HUES64 (cell line): ENCODE measurements around the gene LMX1B.

Experiments used
- H3K27ac ChIP-seq: 2 replicates; pipeline ENCODE4 v1.7.0; 2013; ENCODE audit warnings: low read depth, low read length, inconsistent platforms
- H3K27me3 ChIP-seq: 2 replicates; pipeline ENCODE4 v1.6.1; 2013; ENCODE audit warnings: mild to moderate bottlenecking, low read length; ENCODE audit not compliant: insufficient read depth
- H3K36me3 ChIP-seq: 2 replicates; pipeline ENCODE4 v1.6.1; 2013; ENCODE audit warnings: mild to moderate bottlenecking, low read length; ENCODE audit not compliant: insufficient read depth
- H3K4me1 ChIP-seq: 2 replicates; pipeline ENCODE4 v1.6.1; 2013; ENCODE audit warnings: mild to moderate bottlenecking, low read length, moderate library complexity; ENCODE audit not compliant: insufficient read depth
- H3K4me3 ChIP-seq: 2 replicates; pipeline ENCODE4 v1.5.1; 2013; ENCODE audit warnings: mild to moderate bottlenecking, low read length, moderate library complexity
- H3K9ac ChIP-seq: 2 replicates; pipeline ENCODE4 v1.6.1; 2013; ENCODE audit warnings: mild to moderate bottlenecking, low read depth, low read length
- H3K9me3 ChIP-seq: 2 replicates; pipeline ENCODE4 v1.6.1; 2013; ENCODE audit warnings: low read depth, low read length; ENCODE audit not compliant: insufficient read depth
- WGBS: fragments of 150-250, 120-280 bp; methylation state at CpG from one replicate; pipeline ENCODE4 v1.1.7; 2013; ENCODE audit warnings: missing lambda C conversion rate; 5-methylcytosine and 5-hydroxymethylcytosine counted together

The LMX1B gene

DNA sequence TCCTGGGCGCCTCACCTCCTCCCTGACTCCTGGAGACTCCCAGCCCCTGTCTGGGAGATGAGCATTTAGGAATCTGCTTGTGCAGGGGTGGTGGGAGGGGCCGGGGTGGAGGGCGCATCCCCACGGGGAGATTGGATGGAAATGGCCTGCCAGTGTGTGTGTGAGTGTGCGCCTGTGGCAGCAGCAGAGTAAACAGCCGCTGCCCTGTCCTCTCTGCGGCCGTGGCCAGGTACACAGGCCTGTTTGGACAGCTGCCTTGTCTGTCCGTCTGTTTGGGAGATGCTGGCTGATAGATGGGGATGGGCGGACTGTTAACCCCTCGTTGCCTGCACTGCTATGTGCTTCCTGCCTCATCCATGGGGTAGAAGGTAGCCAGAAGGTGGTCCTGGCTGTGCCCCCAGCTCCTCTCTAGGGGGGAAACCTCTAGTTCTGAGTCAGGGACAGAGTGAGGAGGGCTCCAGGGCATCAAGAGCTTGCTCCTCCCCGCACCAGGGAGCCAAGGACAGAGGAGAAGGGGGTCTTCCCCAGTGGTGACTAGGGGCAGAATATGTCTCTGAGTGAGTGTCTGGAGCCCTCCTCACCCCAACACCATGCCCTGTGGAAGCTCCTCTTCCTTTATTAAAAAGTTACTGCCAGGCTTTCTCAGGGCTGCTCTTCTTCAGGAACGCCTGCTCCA, 60.1 kb downstream of the LMX1B start:
- H3K9ac ChIP-seq, result no peak overlapping the region
- 18% methylated on average over 13 of the region's 13 CpGs for WGBS
- H3K27me3 ChIP-seq, result peaks cover 92% of the 10 kb centered on the region
- H3K36me3 ChIP-seq, result no peaks in the 10 kb centered on the region
- peaks cover 55% of the 10 kb centered on the region for H3K4me1 ChIP-seq
- no peaks in the 10 kb centered on the region for H3K9me3 ChIP-seq
- no peak overlapping the region for H3K27ac ChIP-seq
- no peak overlapping the region for H3K4me3 ChIP-seq

DNA sequence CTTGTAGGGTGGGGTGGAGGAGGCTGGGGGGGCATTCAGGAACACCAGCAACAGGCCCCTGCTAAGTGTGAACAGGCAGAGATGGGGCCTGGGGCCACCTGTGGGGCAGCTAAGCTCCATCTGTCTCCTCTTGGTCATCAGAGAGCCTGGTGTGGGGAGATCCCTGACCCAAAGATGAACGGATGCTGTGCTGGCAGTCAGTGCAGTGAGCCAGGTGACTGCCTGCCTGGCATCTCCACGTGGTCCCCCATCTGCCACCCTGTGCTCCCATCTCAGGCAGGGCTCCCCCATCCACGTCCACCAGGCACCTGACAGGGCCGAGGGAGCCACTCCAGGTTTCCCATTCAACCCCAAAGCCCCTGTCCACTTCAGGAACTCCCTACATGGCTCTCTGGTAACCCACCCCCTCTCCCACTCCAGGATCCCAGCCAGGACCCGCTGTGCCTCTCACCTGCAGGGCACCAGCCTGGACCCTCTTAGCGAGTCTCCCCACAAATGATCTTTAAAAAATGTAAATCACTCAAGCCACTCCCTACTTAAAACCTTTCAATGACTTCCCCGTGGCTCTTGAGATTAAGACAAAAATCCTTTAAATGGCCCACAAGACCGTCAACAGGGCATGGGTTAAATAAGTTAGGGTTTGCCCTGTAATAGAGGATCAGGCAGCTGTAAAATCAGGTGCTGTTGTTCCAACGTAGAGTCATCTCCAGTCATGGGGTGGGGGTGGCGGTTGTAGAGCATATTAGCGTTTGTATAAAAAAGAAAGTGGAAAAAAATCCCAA, 60.8 kb downstream of the LMX1B start:
- WGBS, result 11% methylated on average over 9 of the region's 11 CpGs
- Histone ChIP-seq H3K9me3 (no peaks in the 10 kb centered on the region), H3K4me1 (peaks cover 56% of the 10 kb centered on the region), H3K27me3 (peaks cover 93% of the 10 kb centered on the region), H3K9ac (no peak overlapping the region), H3K27ac (no peak overlapping the region), H3K36me3 (no peaks in the 10 kb centered on the region), H3K4me3 (peak overlapping the region; percentile 25; the same call in 1 of the 2 replicates)

DNA sequence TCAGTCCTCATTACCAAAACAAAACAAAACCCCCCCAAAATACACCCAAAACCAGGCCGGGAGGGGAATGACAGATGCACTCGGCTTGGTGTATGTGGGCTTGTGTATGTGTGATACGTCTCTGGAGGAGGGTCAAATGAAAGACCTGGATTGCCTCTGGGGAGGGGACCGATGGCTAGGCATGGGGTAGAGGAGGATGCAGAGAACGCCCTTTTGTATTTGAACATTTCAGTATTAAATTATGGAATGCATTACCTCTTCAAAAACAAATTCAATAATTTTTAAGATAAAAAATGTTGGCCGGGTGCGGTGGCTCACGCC, 61.4 kb downstream of the LMX1B start:
- H3K4me1 ChIP-seq, result peaks cover 56% of the 10 kb centered on the region
- H3K27me3 ChIP-seq, result peaks cover 94% of the 10 kb centered on the region
- 7% methylated on average over 7 of the region's 8 CpGs for WGBS

DNA sequence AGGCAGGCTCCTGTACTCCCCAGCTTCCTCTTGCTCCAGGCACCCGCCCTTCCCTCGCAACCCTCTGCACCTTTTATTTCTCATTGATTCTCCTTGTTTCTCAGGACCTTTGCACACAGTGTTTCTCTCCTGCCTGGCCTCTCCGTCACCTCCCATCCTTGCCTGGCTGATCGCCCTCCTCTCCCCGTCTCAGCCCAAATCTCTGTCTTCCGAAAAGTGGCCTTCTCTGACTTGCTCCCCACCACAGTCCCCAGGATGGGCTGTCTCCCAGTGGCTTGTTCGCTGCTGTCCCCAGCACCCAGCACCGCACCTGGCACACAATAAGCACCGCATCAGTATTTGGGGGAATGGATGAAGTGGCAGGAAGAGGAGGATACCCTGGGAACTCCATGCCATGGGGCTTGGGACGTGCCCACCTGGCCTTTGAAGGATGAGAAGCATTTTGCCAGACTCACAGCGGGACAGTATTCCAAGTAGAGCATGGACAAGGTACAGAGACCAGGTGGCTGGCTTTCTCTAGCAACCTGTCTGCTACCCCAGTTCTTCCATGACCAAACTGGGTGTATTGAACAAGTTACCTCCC, 62.5 kb downstream of the LMX1B start:
- no peaks in the 10 kb centered on the region for H3K36me3 ChIP-seq

More for the DNA sequence above, 61.4 kb downstream of the LMX1B start:
- Histone ChIP-seq H3K4me3 (peak overlapping the region; percentile 25; the same call in 1 of the 2 replicates), H3K9me3 (no peaks in the 10 kb centered on the region), H3K9ac (no peak overlapping the region), H3K36me3 (no peaks in the 10 kb centered on the region), H3K27ac (no peak overlapping the region)

DNA sequence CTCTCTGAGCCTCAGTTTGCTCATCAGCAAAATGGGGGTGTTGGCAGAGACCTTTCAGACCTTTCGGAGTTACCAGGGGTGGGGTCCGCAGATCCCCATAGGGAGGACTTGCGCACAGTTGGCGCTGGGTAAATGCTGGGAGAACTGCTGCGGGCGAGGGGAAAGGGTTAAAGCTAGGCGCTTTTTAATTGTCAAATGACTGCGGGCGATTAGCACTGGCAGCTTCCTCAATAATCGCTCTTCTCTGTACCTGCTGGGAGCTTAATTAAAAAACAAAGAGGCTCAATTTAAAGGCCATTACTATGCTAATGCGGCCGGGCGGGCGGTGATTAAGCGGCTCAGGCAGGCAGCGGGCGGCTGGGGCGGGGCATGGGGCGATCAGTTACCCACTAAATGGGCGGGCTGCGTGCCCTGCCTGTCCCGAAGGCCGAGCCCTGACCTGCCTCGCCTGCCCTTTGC, 63.0 kb downstream of the LMX1B start:
- Histone ChIP-seq H3K27me3 (peaks cover 95% of the 10 kb centered on the region), H3K27ac (no peak overlapping the region; the same call in 1 of the 2 replicates), H3K4me1 (peaks cover 47% of the 10 kb centered on the region), H3K36me3 (no peaks in the 10 kb centered on the region), H3K4me3 (peak overlapping the region; percentile 35), H3K9ac (no peak overlapping the region), H3K9me3 (no peaks in the 10 kb centered on the region)
- under 1% methylated on average over 24 of the region's 24 CpGs for WGBS

More for the DNA sequence above, 62.5 kb downstream of the LMX1B start:
- Histone ChIP-seq H3K27ac (no peak overlapping the region; the same call in 1 of the 2 replicates), H3K27me3 (peaks cover 96% of the 10 kb centered on the region), H3K4me1 (peaks cover 52% of the 10 kb centered on the region), H3K9ac (no peak overlapping the region), H3K9me3 (no peaks in the 10 kb centered on the region), H3K4me3 (peak overlapping the region; percentile 19; the same call in 1 of the 2 replicates)
- under 1% methylated on average over 11 of the region's 11 CpGs for WGBS

DNA sequence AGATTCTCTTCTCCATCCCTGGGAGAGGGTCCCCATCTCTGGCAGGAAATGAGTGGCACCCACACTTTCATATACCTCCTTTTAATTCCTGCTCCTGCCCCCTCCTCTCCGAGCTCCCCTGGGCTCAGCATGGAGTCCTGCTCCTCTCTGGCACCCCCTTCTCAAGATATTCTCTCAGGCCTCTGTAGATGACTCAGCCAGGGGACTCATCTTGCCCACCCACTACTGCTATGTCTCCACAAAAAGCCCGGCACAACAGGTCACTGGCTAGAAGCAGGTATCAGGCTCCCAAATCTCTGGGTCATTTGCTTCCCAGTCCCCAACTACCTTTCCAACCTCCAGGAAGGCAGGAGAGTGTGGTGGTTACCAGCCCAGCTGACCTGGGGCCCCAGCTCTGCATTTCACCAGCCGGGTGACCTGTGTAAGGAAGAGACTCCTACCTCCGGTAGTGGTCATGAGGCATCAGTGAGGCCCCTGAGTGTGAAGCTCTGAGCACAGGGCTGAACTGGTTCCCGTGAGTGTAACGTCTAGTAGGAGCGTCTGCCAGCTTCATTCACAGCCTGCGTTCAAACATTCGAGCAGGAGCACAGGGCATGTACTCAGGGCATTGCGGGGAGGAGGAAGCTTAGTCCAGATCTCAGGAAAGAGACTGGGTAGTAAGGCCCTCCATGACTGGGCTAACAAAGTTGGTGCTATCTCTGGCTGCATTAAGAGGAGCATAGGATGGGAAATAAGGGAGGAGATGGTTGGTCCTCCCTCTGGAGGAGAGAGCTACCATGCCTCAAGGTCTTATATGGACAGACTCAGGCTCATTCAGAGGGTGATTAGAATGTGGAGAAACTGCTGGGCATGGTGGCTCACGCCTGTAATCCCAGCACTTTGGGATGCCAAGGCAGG, 63.7 kb downstream of the LMX1B start:
- WGBS, result 13% methylated on average over 11 of the region's 11 CpGs
- peaks cover 47% of the 10 kb centered on the region for H3K4me1 ChIP-seq
- H3K27me3 ChIP-seq, result peaks cover 95% of the 10 kb centered on the region
- peak overlapping the region; percentile 35 for H3K4me3 ChIP-seq
- H3K9me3 ChIP-seq, result no peaks in the 10 kb centered on the region
- H3K36me3 ChIP-seq, result no peaks in the 10 kb centered on the region
- no peak overlapping the region for H3K9ac ChIP-seq
- peak overlapping the region; percentile 67; the same call in 1 of the 2 replicates for H3K27ac ChIP-seq

DNA sequence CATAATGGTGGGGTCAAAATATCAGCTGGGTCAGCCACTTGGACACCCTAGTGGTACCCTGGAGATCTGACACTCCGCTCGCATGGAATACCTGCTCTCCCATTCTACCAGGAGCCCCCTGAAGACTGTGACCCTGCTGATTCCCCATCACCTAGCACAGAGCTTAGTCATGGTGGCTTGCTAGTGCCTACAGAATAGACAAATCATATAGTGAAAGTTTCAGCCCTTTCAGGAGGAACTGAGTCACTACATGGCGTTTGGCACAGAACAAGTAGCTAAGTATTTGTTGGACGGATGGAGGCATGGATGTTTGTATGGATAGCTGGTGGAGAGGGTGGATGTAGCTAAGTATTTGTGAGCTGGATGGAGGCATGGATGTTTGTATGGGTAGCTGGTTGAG, 65.3 kb downstream of the LMX1B start:
- no peak overlapping the region for H3K27ac ChIP-seq
- H3K4me1 ChIP-seq, result peaks cover 38% of the 10 kb centered on the region
- WGBS, result 82% methylated on average over 4 of the region's 4 CpGs
- H3K9me3 ChIP-seq, result no peaks in the 10 kb centered on the region
- H3K4me3 ChIP-seq, result no peak overlapping the region
- H3K36me3 ChIP-seq, result no peaks in the 10 kb centered on the region
- H3K27me3 ChIP-seq, result peaks cover 95% of the 10 kb centered on the region
- H3K9ac ChIP-seq, result no peak overlapping the region

DNA sequence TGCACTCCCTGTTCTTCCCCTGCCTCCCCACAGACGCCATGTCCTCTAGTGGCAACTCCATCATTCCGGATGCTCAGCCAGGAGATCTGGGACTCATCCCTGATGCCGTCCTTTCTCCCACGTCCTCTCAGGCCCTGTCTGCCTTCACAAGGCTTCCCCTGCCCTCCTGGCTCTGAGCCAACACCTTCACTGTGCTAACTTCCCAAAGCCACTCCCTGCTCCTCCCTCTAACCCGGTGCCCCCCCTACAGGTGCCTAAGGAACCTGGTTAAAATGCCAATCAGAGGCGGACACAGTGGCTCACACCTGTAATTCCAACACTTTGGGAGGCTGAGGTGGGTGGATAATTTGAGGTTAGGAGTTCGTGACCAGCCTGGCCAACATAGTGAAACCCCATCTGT, 67.6 kb downstream of the LMX1B start:
- H3K36me3 ChIP-seq, result no peaks in the 10 kb centered on the region
- no peaks in the 10 kb centered on the region for H3K9me3 ChIP-seq
- peaks cover 22% of the 10 kb centered on the region for H3K4me1 ChIP-seq
- no peak overlapping the region for H3K4me3 ChIP-seq
- H3K9ac ChIP-seq, result no peak overlapping the region
- 57% methylated on average over 6 of the region's 7 CpGs for WGBS
- H3K27me3 ChIP-seq, result peaks cover 97% of the 10 kb centered on the region
- H3K27ac ChIP-seq, result no peak overlapping the region

DNA sequence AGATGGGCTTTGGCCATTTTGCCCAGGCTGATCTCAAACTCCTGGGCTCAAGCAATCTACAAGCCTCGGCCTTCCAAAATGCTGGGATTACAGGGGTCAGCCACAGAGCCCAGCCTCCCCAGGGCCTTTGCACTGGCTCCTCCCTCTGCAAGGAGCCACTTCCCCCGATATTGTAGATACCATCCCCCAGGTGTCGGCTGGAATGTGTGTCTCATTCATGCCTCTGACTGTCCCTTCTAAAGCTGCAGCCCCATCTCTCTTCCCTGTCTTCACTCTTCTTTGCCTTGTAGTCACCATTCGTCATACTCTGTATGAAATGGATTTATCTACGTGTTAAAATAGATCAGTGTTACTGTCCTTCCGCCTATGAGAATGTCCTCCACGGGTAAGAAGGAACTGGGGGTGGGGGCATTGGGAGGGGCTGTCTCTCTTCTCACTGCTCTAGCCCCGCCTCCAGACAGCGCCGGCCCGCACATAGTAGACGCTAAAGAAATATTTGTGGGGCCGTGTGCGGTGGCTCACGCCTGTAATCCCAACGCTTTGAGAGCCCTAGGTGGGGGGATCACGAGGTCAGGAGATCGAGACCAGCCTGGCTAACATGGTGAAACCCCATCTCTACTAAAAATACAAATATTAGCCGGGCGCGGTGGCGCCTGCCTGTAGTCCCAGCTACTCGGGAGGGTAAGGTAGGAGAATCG, 68.5 kb downstream of the LMX1B start:
- 17% methylated on average over 24 of the region's 24 CpGs for WGBS

More for the DNA sequence above, 68.5 kb downstream of the LMX1B start:
- no peak overlapping the region for H3K27ac ChIP-seq
- no peaks in the 10 kb centered on the region for H3K9me3 ChIP-seq
- H3K4me3 ChIP-seq, result peak overlapping the region; percentile 12; the same call in 1 of the 2 replicates
- no peak overlapping the region for H3K9ac ChIP-seq
- no peaks in the 10 kb centered on the region for H3K36me3 ChIP-seq
- peaks cover 95% of the 10 kb centered on the region for H3K27me3 ChIP-seq
- H3K4me1 ChIP-seq, result peaks cover 16% of the 10 kb centered on the region
